Endothelial cell of umbilical vein (primary cell): ENCODE measurements around the gene WIZ. TPM values are rescaled to one million over a fixed set of nuclear protein-coding genes. Genes with fewer than 3 reads are reported as not detected.

Source experiments
- BruUV-seq: library from RNA; stranded (reverse); fragments of 400-500 nt; replicated peaks from 2 replicates; lab custom pipeline; 2021; lab: Mats Ljungman, UMichigan
- CTCF ChIA-PET: fragments of 300-600, 350-600 bp; sonication (Branson Sonifier 250); formaldehyde crosslinking; loops from one replicate; lab custom pipeline; 2021; ENCODE audit warnings: antibody characterized with exemption, inconsistent platforms; lab: Charles Lee
- POLR2A ChIA-PET: fragments of 300-600, 350-600 bp; sonication (Branson Sonifier 250); formaldehyde crosslinking; loops from one replicate; lab custom pipeline; 2021; ENCODE audit warnings: antibody characterized with exemption, inconsistent platforms; lab: Charles Lee
- DNase-seq: peaks from one replicate; pipeline ENCODE4 v3.0.0-alpha.2; 2011; ENCODE audit warnings: low read depth, low spot score
- FAIRE-seq: peaks from 2 replicates; lab custom pipeline; 2011; peaks lifted over from hg19 to GRCh38; lab: Jason Lieb, UNC
- H2AFZ ChIP-seq: 2 replicates; pipeline ENCODE4 v1.6.0; 2012; ENCODE audit warnings: low read depth, low read length, control low read depth, inconsistent platforms
- H3K27ac ChIP-seq: 2 replicates; pipeline ENCODE4 v1.5.1; 2011; ENCODE audit warnings: low read depth, mild to moderate bottlenecking, control low read depth, low read length, moderate library complexity; ENCODE audit not compliant: insufficient read depth
- H3K27me3 ChIP-seq, 2 experiments: 2 replicates each; pipeline versions ENCODE4 v1.6.0 to v1.6.1; 2011; ENCODE audit warnings: low read length in 2 of 2, mixed read lengths in 1 of 2; ENCODE audit not compliant: control insufficient read depth in 2 of 2, insufficient read depth in 2 of 2
- H3K36me3 ChIP-seq, 2 experiments: 2 replicates in 1 of 2; 3 replicates in 1 of 2; pipeline ENCODE4 v1.5.1; 2011; ENCODE audit warnings: low read length in 2 of 2, mild to moderate bottlenecking in 1 of 2, moderate library complexity in 1 of 2; ENCODE audit not compliant: control insufficient read depth in 2 of 2, insufficient read depth in 2 of 2; ENCODE audit errors: extremely low read depth in 1 of 2
- H3K4me1 ChIP-seq: 3 replicates; pipeline ENCODE4 v1.5.1; 2011; ENCODE audit warnings: mild to moderate bottlenecking, low read length; ENCODE audit not compliant: control insufficient read depth, insufficient read depth; ENCODE audit errors: extremely low read depth
- H3K4me2 ChIP-seq: 2 replicates; pipeline ENCODE4 v1.6.1; 2011; ENCODE audit warnings: low read length, control low read depth, mixed read lengths; ENCODE audit not compliant: insufficient read depth
- H3K4me3 ChIP-seq, 3 experiments: fragments of 200-600 bp in 1 of 3; sonication (generic), shearing (Covaris generic) in 1 of 3; replicated peaks in 1 of 3; 2 replicates each; pipeline ENCODE4 v1.5.1; 2011 to 2016; ENCODE audit warnings: control low read depth in 3 of 3, low read length in 3 of 3, mild to moderate bottlenecking in 2 of 3, inconsistent platforms in 1 of 3, low read depth in 1 of 3, moderate library complexity in 1 of 3; ENCODE audit not compliant: insufficient read depth in 1 of 3
- H3K79me2 ChIP-seq: 2 replicates; pipeline ENCODE4 v1.6.0; 2012; ENCODE audit warnings: low read length, inconsistent platforms; ENCODE audit not compliant: control insufficient read depth, insufficient read depth
- H3K9ac ChIP-seq: replicated peaks from 2 replicates; pipeline ENCODE3; 2011; ENCODE audit warnings: low read length, control low read depth; ENCODE audit not compliant: insufficient read depth; ENCODE audit errors: extremely low read depth
- H3K9me1 ChIP-seq: replicated peaks from 3 replicates; pipeline ENCODE4 v1.6.0; 2011; ENCODE audit warnings: mild to moderate bottlenecking, low read length; ENCODE audit not compliant: control insufficient read depth, insufficient read depth; ENCODE audit errors: extremely low read depth
- H3K9me3 ChIP-seq: replicated peaks from 2 replicates; pipeline ENCODE4 v1.5.1; 2012; ENCODE audit warnings: low read length, inconsistent platforms; ENCODE audit not compliant: control insufficient read depth, insufficient read depth
- H4K20me1 ChIP-seq: replicated peaks from 2 replicates; pipeline ENCODE3; 2011; ENCODE audit warnings: mild to moderate bottlenecking, low read length; ENCODE audit not compliant: control insufficient read depth, insufficient read depth; ENCODE audit errors: extremely low read depth
- CTCF ChIP-seq, 2 donors: IDR thresholded peaks; 1 replicate in 1 of 2; 2 replicates in 1 of 2; pipeline ENCODE4 v1.5.1; 2011; ENCODE audit warnings: low read length in 2 of 2, mild to moderate bottlenecking in 2 of 2, moderate library complexity in 2 of 2, control low read depth in 1 of 2, inconsistent platforms in 1 of 2, low read depth in 1 of 2; ENCODE audit not compliant: insufficient read depth in 1 of 2; ENCODE audit errors: extremely low read depth in 1 of 2
- EZH2 ChIP-seq: IDR thresholded peaks from 2 replicates; pipeline ENCODE4 v1.6.1; 2012; ENCODE audit warnings: borderline replicate concordance, low read depth, mild to moderate bottlenecking, moderate library complexity, low read length, inconsistent platforms; ENCODE audit not compliant: severe bottlenecking
- FOS ChIP-seq: IDR thresholded peaks from 2 replicates; pipeline ENCODE4 v1.6.1; 2011; ENCODE audit warnings: mild to moderate bottlenecking, low read length, moderate library complexity, borderline replicate concordance; ENCODE audit not compliant: insufficient read depth
- GATA2 ChIP-seq: IDR thresholded peaks from 2 replicates; pipeline ENCODE4 v1.7.0; 2011; ENCODE audit warnings: low read depth, mild to moderate bottlenecking, moderate library complexity, mixed read lengths, low read length; ENCODE audit not compliant: insufficient read length, insufficient read depth
- JUN ChIP-seq: IDR thresholded peaks from 2 replicates; pipeline ENCODE4 v1.6.1; 2011; ENCODE audit warnings: borderline replicate concordance, low read depth; ENCODE audit not compliant: insufficient read length, insufficient read depth
- MAX ChIP-seq: IDR thresholded peaks from 2 replicates; pipeline ENCODE4 v1.6.1; 2011; ENCODE audit not compliant: insufficient read depth, insufficient read length
- MYC ChIP-seq: IDR thresholded peaks from one replicate; pipeline ENCODE4 v1.6.1; 2011; ENCODE audit warnings: mild to moderate bottlenecking, low read depth, low read length
- POLR2A ChIP-seq: IDR thresholded peaks from 2 replicates; pipeline ENCODE4 v1.6.1; 2012; ENCODE audit warnings: low read depth, mild to moderate bottlenecking, control low read depth, low read length
- POLR2AphosphoS5 ChIP-seq: IDR thresholded peaks from 2 replicates; pipeline ENCODE4 v1.6.1; 2012; ENCODE audit warnings: low read depth, mild to moderate bottlenecking, control low read depth, low read length, moderate library complexity; ENCODE audit not compliant: insufficient read depth
- dilution Hi-C: fragments of 300-500 bp; cut with MboI; formaldehyde crosslinking; loops from one replicate; pipeline ENCODE4 v1.15.0; 2019; ENCODE audit warnings: low sequenced_read_pairs; ENCODE audit not compliant: extremely low pct_ligation_motif_present
- intact Hi-C: fragments of 100-400 bp; cut with micrococcal nuclease; formaldehyde crosslinking; loops from one replicate; pipeline ENCODE4 v1.10.0; 2022
- polyA plus RNA-seq, 4 experiments: library from polyadenylated mRNA; depleted of rRNA in 3 of 4; stranded (reverse) in 3 of 4; unstranded in 1 of 4; fragments of >200 nt; gene quantifications; 2 replicates each; pipeline versions ENCODE4 v1.2.1 to v1.2.3, GENCODE V29; 2011 to 2012; ENCODE audit warnings: missing spikeins in 1 of 4
- total RNA-seq: library from RNA; stranded (reverse); gene quantifications from 2 replicates; pipeline ENCODE4 v1.2.3, GENCODE V29; 2021

WIZ gene
- total and polyA plus RNA-seq, 2 donors (not counting 3 experiments of a cell fraction or from before 2014, with no cell fraction given) = 21.0 to 47.2 TPM

- H3K9me3 ChIP-seq = no peaks in the 10 kb centered on the region
- no TSS peak for BruUV-seq
- H3K9ac ChIP-seq = no peak overlapping the region
- no peaks in the 10 kb centered on the region for H3K9me1 ChIP-seq
- H3K4me2 ChIP-seq = no peak overlapping the region
- ChIA-PET POLR2A (no interaction called here), CTCF (no interaction called here)
- DNase-seq = no peak
- H2AFZ ChIP-seq = no peak overlapping the region
- TF ChIP-seq POLR2A = no peak
- no peak for TF ChIP-seq EZH2
- TF ChIP-seq JUN = no peak
- no peak for TF ChIP-seq MYC
- no peak for TF ChIP-seq POLR2AphosphoS5
- TF ChIP-seq MAX = no peak
- no peak for TF ChIP-seq FOS
- no peak for TF ChIP-seq GATA2
- TF ChIP-seq CTCF (IDR thresholded peaks at IDR 0.05; ENCODE audit: extremely low read depth in 1 of 2, insufficient read depth in 1 of 2, low read depth in 1 of 2, low read length in 2 of 2) = no peak
- no peak for FAIRE-seq
- H3K79me2 ChIP-seq = peaks cover 24% of the 10 kb centered on the region
- H4K20me1 ChIP-seq = no peaks in the 10 kb centered on the region
- H3K27me3 ChIP-seq = no peaks in the 10 kb centered on the region
- intact Hi-C loops = no loop called here
- H3K36me3 ChIP-seq = peaks cover 14 to 69% of the 10 kb centered on the region in 2 experiments
- H3K4me1 ChIP-seq = no peaks in the 10 kb centered on the region
- no peak overlapping the region for H3K27ac ChIP-seq
- dilution Hi-C loops = no loop called here
- no peak overlapping the region for H3K4me3 ChIP-seq
Measured at GRCh38 chr19:15399234-15399515, 50.6 kb downstream of the WIZ start.
